C1 segment of cervical spinal cord (tissue), 14 donors: ENCODE measurements around the gene FMN2.

Source experiments
- DNase-seq, 14 donors: peaks; one replicate each; lab custom pipeline; 2025; lab: John Stamatoyannopoulos, UW

The FMN2 gene

GRCh38 chr1:240091614-240092300 lies at the start of gene FMN2:
Gene FMN2 (plus strand): TSS chr1:240091883. CDS start chr1:240092110, 227 bp downstream.
- peak in 9 of 14 donors; percentile 29 to 65 (median 44) for DNase-seq

GRCh38 chr1:240044620-240045019 lies 47.1 kb upstream of the FMN2 start:
- no peak for DNase-seq

GRCh38 chr1:240046000-240046399 lies 45.7 kb upstream of the FMN2 start:
- no peak for DNase-seq

- DNase-seq: no peak
These were observed 37.5 kb upstream of the FMN2 start for GRCh38 chr1:240054109-240054701.

- DNase-seq: no peak
These were observed 35.7 kb upstream of the FMN2 start for GRCh38 chr1:240055936-240056335.

- no peak for DNase-seq
These were observed 35.3 kb upstream of the FMN2 start for GRCh38 chr1:240056350-240056749.

GRCh38 chr1:240058049-240058448 lies 33.6 kb upstream of the FMN2 start:
- DNase-seq: no peak

GRCh38 chr1:240068961-240069360 lies 22.7 kb upstream of the FMN2 start:
- DNase-seq: no peak

GRCh38 chr1:240070188-240070587 lies 21.5 kb upstream of the FMN2 start:
- DNase-seq: no peak

- no peak for DNase-seq
These were observed 18.6 kb upstream of the FMN2 start for GRCh38 chr1:240073097-240073496.

GRCh38 chr1:240074422-240074821 lies 17.3 kb upstream of the FMN2 start:
- no peak for DNase-seq

- no peak for DNase-seq
These were observed 16.8 kb upstream of the FMN2 start for GRCh38 chr1:240074908-240075307.

GRCh38 chr1:240084337-240084736 lies 7.3 kb upstream of the FMN2 start:
- no peak for DNase-seq

- no peak for DNase-seq
These were observed 6.9 kb upstream of the FMN2 start for GRCh38 chr1:240084749-240085148.

- DNase-seq: no peak
These were observed 5.0 kb upstream of the FMN2 start for GRCh38 chr1:240086726-240087125.

- no peak for DNase-seq
These were observed 1.7 kb upstream of the FMN2 start for GRCh38 chr1:240090014-240090413.

GRCh38 chr1:240090957-240091600 lies 604 bp upstream of the FMN2 start:
- DNase-seq: no peak

GRCh38 chr1:240092301-240093119 lies 827 bp downstream of the FMN2 start:
- DNase-seq: peak in 6 of 14 donors; percentile 10 to 63 (median 58)

- peak in 6 of 14 donors; percentile 18 to 37 (median 28) for DNase-seq
These were observed 1.7 kb downstream of the FMN2 start for GRCh38 chr1:240093120-240093961.

- DNase-seq: no peak
These were observed 2.5 kb downstream of the FMN2 start for GRCh38 chr1:240094041-240094722.
